DMS79 treated with DMSO at 0.1 percent for 48 hours (cell line): ENCODE data around the gene PRR22.
A peak's percentile ranks its signal among the peaks of the same experiment; 100 is the strongest.
"Not testable (repeated sequence)": the region's sequence is repeated elsewhere in the genome, so short reads cannot be mapped to it uniquely, and the experiment has no call there.

Experiments
- DNase-seq: peaks from one replicate; lab custom pipeline; 2025; lab: John Stamatoyannopoulos, UW

PRR22 gene

GRCh38 chr19:5751709-5752108 lies 32.8 kb downstream of the PRR22 start:
- DNase-seq = no peak

- no peak for DNase-seq
Observed at GRCh38 chr19:5749505-5749904, 35.0 kb downstream of the PRR22 start.

GRCh38 chr19:5748920-5749319 lies 35.6 kb downstream of the PRR22 start:
- peak; percentile 6 for DNase-seq

GRCh38 chr19:5744999-5745398 lies 39.5 kb downstream of the PRR22 start:
- not testable (repeated sequence) for DNase-seq

DNA sequence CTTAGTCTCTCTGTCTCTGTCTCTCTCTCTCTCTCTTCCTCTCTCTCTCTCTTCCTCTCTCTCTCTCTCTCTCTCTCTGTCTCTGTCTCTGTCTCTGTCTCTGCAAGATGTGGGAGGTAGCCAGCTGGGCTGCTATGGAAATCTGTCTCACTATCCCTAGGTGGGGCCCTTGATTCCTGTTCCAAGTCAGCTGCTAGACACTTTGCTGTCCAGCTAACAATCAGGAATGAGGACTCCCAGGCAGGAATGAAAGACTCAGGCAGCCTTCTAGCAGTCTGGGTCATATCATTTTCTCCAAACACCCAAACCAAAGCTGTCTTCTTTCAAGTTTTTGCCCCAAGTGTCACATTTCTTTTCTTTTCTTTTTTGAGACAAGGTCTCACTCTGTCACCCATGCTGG lies 40.9 kb downstream of the PRR22 start:
- no peak for DNase-seq

DNA sequence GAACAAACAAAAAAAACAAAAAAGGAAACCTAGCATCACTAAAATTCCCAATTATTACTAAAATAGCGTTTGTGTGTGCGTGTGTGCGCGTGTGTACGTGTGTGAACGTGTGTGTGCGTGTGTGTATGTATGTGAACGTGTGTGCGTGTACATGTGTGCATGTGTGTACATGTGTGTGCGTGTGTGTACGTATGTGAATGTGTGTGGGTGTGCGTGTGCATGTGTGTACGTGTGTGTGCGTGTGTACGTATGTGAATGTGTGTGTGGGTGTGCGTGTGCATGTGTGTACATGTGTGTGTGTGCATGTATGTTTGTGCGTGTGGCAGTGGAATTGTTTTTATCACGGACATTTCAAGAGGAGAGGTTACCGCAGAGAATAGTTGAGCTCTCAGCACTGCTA lies 42.5 kb downstream of the PRR22 start:
- no peak for DNase-seq

DNA sequence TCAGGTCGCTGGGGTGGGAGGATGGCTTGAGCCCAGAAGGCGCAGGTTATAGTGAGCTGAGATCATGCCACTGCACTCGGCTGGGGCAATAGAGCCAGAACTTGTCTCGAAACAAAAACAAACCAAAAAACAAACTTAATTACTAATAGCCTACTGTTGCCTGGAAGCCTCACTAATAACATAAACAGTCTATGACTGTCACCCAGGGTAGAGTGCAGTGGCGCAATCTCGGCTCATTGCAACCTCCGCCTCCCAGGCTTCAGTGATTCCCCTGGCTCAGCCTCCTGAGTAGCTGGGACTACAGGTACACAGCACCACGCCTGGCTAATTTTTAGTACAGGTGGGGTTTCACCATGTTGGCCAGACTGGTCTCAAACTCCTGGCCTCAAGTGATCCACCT lies 46.1 kb downstream of the PRR22 start:
- no peak for DNase-seq

DNA sequence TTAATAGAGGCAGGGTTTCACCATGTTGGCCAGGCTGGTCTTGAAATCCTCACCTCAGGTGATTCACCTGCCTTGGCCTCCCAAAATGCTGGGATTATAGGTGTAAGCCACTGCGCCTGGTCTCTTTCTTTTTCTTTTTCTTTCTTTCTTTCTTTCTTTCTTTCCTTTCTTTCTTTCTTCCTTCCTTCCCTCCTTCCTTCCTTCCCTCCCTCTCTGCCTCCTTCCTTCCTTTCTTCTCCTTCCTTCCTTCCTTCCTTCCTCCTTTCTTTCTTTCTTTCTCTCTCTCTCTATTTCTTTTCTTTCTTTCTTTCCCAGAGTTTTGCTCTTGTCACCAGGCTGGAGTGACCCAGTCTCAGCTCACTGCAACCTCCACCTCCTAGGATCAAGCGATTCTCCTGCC lies 51.4 kb downstream of the PRR22 start:
- not testable (repeated sequence) for DNase-seq
